GM06990 (cell line): Measurements from ENCODE around the gene NDUFA13.

Experiments used
- DNase-seq: peaks from one replicate; pipeline ENCODE4 v3.0.0-alpha.2; 2011; ENCODE audit not compliant: insufficient read length; ENCODE audit errors: extremely low read depth
- H3K27me3 ChIP-seq: replicated peaks from 2 replicates; pipeline ENCODE4 v1.6.0; 2011; ENCODE audit warnings: low read length; ENCODE audit not compliant: control insufficient read depth, insufficient read depth
- H3K36me3 ChIP-seq: 2 replicates; pipeline ENCODE4 v1.5.1; 2011; ENCODE audit warnings: low read length; ENCODE audit not compliant: control insufficient read depth, insufficient read depth
- H3K4me3 ChIP-seq: replicated peaks from 2 replicates; pipeline ENCODE4 v1.5.1; 2011; ENCODE audit warnings: low read depth, mild to moderate bottlenecking, control low read depth, low read length
- CTCF ChIP-seq: IDR thresholded peaks from 2 replicates; pipeline ENCODE4 v1.5.1; 2011; ENCODE audit warnings: low read length, control low read depth, mild to moderate bottlenecking, inconsistent platforms; ENCODE audit not compliant: insufficient read depth, poor library complexity, severe bottlenecking

The NDUFA13 gene

GRCh38 chr19:19563348-19563848 is 47.4 kb downstream of the NDUFA13 start:
- Histone ChIP-seq H3K27me3 (no peaks in the 10 kb centered on the region), H3K4me3 (no peak overlapping the region), H3K36me3 (peaks cover 23% of the 10 kb centered on the region)
- no peak for DNase-seq
- no peak for TF ChIP-seq CTCF

- no peak for DNase-seq
- H3K4me3 ChIP-seq = no peak overlapping the region
Observed at GRCh38 chr19:19566306-19566705, 50.3 kb downstream of the NDUFA13 start.

GRCh38 chr19:19567391-19567790 is 51.4 kb downstream of the NDUFA13 start:
- DNase-seq = no peak
- Histone ChIP-seq H3K4me3 (no peak overlapping the region), H3K36me3 (peaks cover 29% of the 10 kb centered on the region), H3K27me3 (no peaks in the 10 kb centered on the region)
- no peak for TF ChIP-seq CTCF

More at GRCh38 chr19:19566306-19566705, 50.3 kb downstream of the NDUFA13 start:
- no peak for TF ChIP-seq CTCF
- Histone ChIP-seq H3K27me3 (no peaks in the 10 kb centered on the region), H3K36me3 (peaks cover 29% of the 10 kb centered on the region)

GRCh38 chr19:19568802-19569756 is 53.1 kb downstream of the NDUFA13 start:
- peaks cover 24% of the 10 kb centered on the region for H3K36me3 ChIP-seq
- H3K27me3 ChIP-seq = no peaks in the 10 kb centered on the region
- no peak overlapping the region for H3K4me3 ChIP-seq
- DNase-seq = no peak
- no peak for TF ChIP-seq CTCF

DNA sequence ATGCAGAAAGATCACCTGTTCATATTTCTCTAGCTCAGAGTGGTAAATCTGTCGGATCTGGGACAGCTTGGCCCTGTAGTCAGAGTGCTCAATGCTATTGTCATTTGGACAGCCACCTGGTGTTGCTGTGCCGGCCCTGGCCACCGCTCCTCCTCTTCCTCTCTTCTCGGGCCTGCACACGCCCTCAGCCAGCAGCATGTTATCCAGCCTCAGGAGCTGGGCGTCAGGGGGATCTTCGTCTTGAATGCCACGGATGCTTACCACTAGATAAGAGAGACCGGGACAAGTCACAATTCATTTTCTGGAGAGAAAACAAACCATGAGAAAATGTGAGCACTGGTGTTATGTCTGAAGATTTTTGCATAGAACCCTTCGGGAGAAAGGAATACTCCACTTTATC is 54.5 kb downstream of the NDUFA13 start:
- Histone ChIP-seq H3K4me3 (no peak overlapping the region), H3K27me3 (no peaks in the 10 kb centered on the region), H3K36me3 (peaks cover 18% of the 10 kb centered on the region)
- no peak for TF ChIP-seq CTCF
- DNase-seq = no peak
